A549 (cell line): ENCODE data around the gene MED13L.

Experiments
- CTCF ChIP-seq: fragments of >200 bp; sonication (Bioruptor Twin); formaldehyde crosslinking; IDR thresholded peaks from 3 replicates; pipeline ENCODE4 v1.5.1; 2016
- ELK1 ChIP-seq: fragments of 150-350 bp; IDR thresholded peaks from 2 replicates; pipeline ENCODE4 v1.6.1; 2014; ENCODE audit warnings: low read depth, mild to moderate bottlenecking, low read length
- HOXB5 ChIP-seq: fragments of 250-450 bp; sonication (Bioruptor Pico); IDR thresholded peaks from 2 replicates; pipeline ENCODE4 v1.5.0; 2020; ENCODE audit warnings: mild to moderate bottlenecking, moderate library complexity
- POLR2A ChIP-seq: IDR thresholded peaks from 2 replicates; pipeline ENCODE4 v1.6.1; 2012; ENCODE audit warnings: mild to moderate bottlenecking, low read length
- RARB ChIP-seq: fragments of 250-450 bp; sonication (Bioruptor Pico); IDR thresholded peaks from 2 replicates; pipeline ENCODE4 v1.8.0; 2021; ENCODE audit warnings: mild to moderate bottlenecking, moderate library complexity
- TFCP2L1 ChIP-seq: fragments of 250-450 bp; sonication (Bioruptor Pico); IDR thresholded peaks from 2 replicates; pipeline ENCODE4 v1.5.0; 2021; ENCODE audit warnings: mild to moderate bottlenecking
- TP53 ChIP-seq: fragments of 250-450 bp; sonication (Bioruptor Pico); IDR thresholded peaks from 2 replicates; pipeline ENCODE4 v1.5.0; 2021; ENCODE audit warnings: mild to moderate bottlenecking, moderate library complexity

GRCh38 chr12:116136340-116136739 is 141.2 kb downstream of the MED13L start:
- no peak for TF ChIP-seq TP53 (CRISPR knock-in tag)
- no peak for TF ChIP-seq CTCF
- no peak for TF ChIP-seq POLR2A
- TF ChIP-seq RARB (CRISPR knock-in tag) = no peak
- no peak for TF ChIP-seq TFCP2L1 (CRISPR knock-in tag)
- no peak for TF ChIP-seq HOXB5 (CRISPR knock-in tag)
- no peak for TF ChIP-seq ELK1
